Fibroblast of pulmonary artery (primary cell): ENCODE data around the gene THSD7B.

ENCODE experiments used
- DNase-seq: peaks from one replicate; pipeline ENCODE4 v3.0.0-alpha.2; 2010; ENCODE audit warnings: low read depth
- H3K4me3 ChIP-seq: replicated peaks from 2 replicates; pipeline ENCODE4 v1.5.1; 2011; ENCODE audit warnings: low read depth, mild to moderate bottlenecking, control low read depth, low read length, moderate library complexity
- CTCF ChIP-seq: IDR thresholded peaks from 2 replicates; pipeline ENCODE4 v1.5.1; 2011; ENCODE audit warnings: mild to moderate bottlenecking, control low read depth, low read length, inconsistent platforms; ENCODE audit errors: missing control alignments

THSD7B gene

GRCh38 chr2:136769871-136770270 lies 4.5 kb downstream of the THSD7B start:
- H3K4me3 ChIP-seq = no peak overlapping the region
- DNase-seq = no peak
- TF ChIP-seq CTCF = no peak

- TF ChIP-seq CTCF = no peak
- no peak overlapping the region for H3K4me3 ChIP-seq
- DNase-seq = no peak
Observed at GRCh38 chr2:136770384-136770783, 5.0 kb downstream of the THSD7B start.

DNA sequence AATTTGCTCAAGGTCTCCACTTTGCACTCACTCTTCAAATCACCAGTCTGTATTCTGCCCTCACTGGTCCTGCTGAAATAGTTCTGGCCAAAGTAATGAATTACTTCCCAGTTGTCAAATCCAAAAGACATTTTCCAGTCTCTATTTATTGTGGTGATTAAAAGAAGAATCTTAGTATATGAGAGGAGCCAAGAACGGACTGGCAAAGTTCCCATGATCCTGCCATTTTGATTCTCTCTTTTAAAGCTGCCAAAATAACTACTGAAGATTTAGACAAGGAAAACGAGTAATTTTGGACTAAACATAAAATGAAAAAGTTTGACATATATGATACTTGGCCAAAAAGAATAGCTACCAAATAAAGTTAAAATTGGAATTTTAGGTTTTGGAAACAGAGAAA lies 12.0 kb downstream of the THSD7B start:
- H3K4me3 ChIP-seq = no peak overlapping the region
- no peak for DNase-seq
- TF ChIP-seq CTCF = no peak

- TF ChIP-seq CTCF = no peak
- H3K4me3 ChIP-seq = no peak overlapping the region
- no peak for DNase-seq
Observed at GRCh38 chr2:136783856-136784255, 18.5 kb downstream of the THSD7B start.

- DNase-seq = no peak
- no peak for TF ChIP-seq CTCF
Observed at GRCh38 chr2:136785215-136785614, 19.9 kb downstream of the THSD7B start.

DNA sequence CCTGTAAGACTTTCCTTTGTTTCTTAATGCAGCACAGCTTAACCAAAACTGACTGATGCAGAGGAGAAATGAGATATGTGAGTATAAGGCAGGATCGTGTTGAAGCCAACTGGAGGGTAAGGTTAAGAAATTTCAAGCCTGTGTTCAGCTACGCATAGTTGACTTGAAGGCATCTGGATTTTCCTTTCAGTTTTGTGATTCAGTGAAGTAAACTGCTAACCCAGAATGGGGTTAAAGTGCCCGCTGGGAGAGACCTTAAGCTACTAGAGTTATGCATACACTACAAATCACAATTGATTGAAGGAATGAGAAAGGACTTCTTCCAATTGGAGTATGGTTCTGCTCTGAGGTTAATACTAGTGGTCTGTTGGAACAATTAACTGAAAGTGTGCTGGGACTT lies 22.6 kb downstream of the THSD7B start:
- no peak for DNase-seq
- no peak for TF ChIP-seq CTCF
- no peak overlapping the region for H3K4me3 ChIP-seq

More at GRCh38 chr2:136785215-136785614, 19.9 kb downstream of the THSD7B start:
- no peak overlapping the region for H3K4me3 ChIP-seq

- no peak for DNase-seq
- TF ChIP-seq CTCF = no peak
Observed at GRCh38 chr2:136796339-136796738, 31.0 kb downstream of the THSD7B start.

More at GRCh38 chr2:136796339-136796738, 31.0 kb downstream of the THSD7B start:
- no peak overlapping the region for H3K4me3 ChIP-seq
